Measurements from ENCODE around the gene CYP11A1. TPM values are rescaled to one million over a fixed set of nuclear protein-coding genes. Genes with fewer than 3 reads are reported as not detected.

Gene CYP11A1
- 3.2 TPM for total RNA-seq

- no peak for ATAC-seq
Observed at GRCh38 chr15:74367296-74367854, at the start of gene CYP11A1. Gene CYP11A1 (minus strand): TSS chr15:74367646. CDS start chr15:74367585, 61 bp downstream.

- no peak for ATAC-seq
Observed at GRCh38 chr15:74417225-74417624, 49.8 kb upstream of the CYP11A1 start.

- no peak for ATAC-seq
Observed at GRCh38 chr15:74415966-74416916, 48.8 kb upstream of the CYP11A1 start.

- ATAC-seq: no peak
Observed at GRCh38 chr15:74414603-74415338, 47.3 kb upstream of the CYP11A1 start.

GRCh38 chr15:74414081-74414580, 46.7 kb upstream of the CYP11A1 start:
- no peak for ATAC-seq

- no peak for ATAC-seq
Observed at GRCh38 chr15:74413350-74414080, 46.1 kb upstream of the CYP11A1 start.

- ATAC-seq: no peak
Observed at GRCh38 chr15:74412159-74412558, 44.7 kb upstream of the CYP11A1 start.

GRCh38 chr15:74411686-74412085, 44.2 kb upstream of the CYP11A1 start:
- no peak for ATAC-seq

- no peak for ATAC-seq
Observed at GRCh38 chr15:74410502-74410901, 43.1 kb upstream of the CYP11A1 start.

GRCh38 chr15:74409225-74409624, 41.8 kb upstream of the CYP11A1 start:
- ATAC-seq: no peak

- no peak for ATAC-seq
Observed at GRCh38 chr15:74408815-74409214, 41.4 kb upstream of the CYP11A1 start.

GRCh38 chr15:74408385-74408784, 40.9 kb upstream of the CYP11A1 start:
- no peak for ATAC-seq

- ATAC-seq: no peak
Observed at GRCh38 chr15:74406992-74407705, 39.7 kb upstream of the CYP11A1 start.

GRCh38 chr15:74406517-74406916, 39.1 kb upstream of the CYP11A1 start:
- ATAC-seq: no peak

- no peak for ATAC-seq
Observed at GRCh38 chr15:74405823-74406222, 38.4 kb upstream of the CYP11A1 start.

GRCh38 chr15:74403991-74404563, 36.6 kb upstream of the CYP11A1 start:
- no peak for ATAC-seq

- ATAC-seq: peak; percentile 3
Observed at GRCh38 chr15:74403588-74403919, 36.1 kb upstream of the CYP11A1 start.

GRCh38 chr15:74402873-74403587, 35.6 kb upstream of the CYP11A1 start:
- ATAC-seq: peak; percentile 46

- no peak for ATAC-seq
Observed at GRCh38 chr15:74402337-74402841, 34.9 kb upstream of the CYP11A1 start.
